ENCODE data around the gene CD209.

DNA sequence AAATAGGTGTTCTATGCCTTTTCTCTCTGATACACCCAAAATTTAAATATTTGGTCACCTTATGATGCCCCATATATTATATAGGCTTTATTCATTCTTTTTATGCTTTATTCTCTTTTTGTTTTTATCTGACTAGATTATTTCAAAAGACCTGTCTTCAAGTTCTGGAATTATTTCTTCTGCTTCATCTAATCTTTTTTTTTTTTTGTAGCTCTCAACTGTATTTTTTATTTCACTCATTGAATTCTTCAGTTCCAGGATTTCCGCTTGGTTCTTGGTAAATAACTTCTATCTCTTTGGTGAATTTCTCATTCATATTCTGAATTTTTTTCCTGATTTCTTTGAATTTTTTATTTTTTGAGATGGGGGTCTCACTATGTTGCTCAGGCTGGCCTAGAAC is 11.8 kb upstream of the CD209 start:
- TF ChIP-seq, protein P1, sequence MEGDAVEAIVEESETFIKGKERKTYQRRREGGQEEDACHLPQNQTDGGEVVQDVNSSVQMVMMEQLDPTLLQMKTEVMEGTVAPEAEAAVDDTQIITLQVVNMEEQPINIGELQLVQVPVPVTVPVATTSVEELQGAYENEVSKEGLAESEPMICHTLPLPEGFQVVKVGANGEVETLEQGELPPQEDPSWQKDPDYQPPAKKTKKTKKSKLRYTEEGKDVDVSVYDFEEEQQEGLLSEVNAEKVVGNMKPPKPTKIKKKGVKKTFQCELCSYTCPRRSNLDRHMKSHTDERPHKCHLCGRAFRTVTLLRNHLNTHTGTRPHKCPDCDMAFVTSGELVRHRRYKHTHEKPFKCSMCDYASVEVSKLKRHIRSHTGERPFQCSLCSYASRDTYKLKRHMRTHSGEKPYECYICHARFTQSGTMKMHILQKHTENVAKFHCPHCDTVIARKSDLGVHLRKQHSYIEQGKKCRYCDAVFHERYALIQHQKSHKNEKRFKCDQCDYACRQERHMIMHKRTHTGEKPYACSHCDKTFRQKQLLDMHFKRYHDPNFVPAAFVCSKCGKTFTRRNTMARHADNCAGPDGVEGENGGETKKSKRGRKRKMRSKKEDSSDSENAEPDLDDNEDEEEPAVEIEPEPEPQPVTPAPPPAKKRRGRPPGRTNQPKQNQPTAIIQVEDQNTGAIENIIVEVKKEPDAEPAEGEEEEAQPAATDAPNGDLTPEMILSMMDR (IDR thresholded peaks at IDR 0.05; ENCODE audit: control extremely low read depth in 1 of 3, insufficient read depth in 1 of 3, low read depth in 1 of 3, low read length in 3 of 3) = no peak
- TF ChIP-seq BACH1 (IDR thresholded peaks at IDR 0.05; ENCODE audit: low read length) = no peak
- no peak for TF ChIP-seq CREB1 (IDR thresholded peaks at IDR 0.05)
- TF ChIP-seq, protein P2, sequence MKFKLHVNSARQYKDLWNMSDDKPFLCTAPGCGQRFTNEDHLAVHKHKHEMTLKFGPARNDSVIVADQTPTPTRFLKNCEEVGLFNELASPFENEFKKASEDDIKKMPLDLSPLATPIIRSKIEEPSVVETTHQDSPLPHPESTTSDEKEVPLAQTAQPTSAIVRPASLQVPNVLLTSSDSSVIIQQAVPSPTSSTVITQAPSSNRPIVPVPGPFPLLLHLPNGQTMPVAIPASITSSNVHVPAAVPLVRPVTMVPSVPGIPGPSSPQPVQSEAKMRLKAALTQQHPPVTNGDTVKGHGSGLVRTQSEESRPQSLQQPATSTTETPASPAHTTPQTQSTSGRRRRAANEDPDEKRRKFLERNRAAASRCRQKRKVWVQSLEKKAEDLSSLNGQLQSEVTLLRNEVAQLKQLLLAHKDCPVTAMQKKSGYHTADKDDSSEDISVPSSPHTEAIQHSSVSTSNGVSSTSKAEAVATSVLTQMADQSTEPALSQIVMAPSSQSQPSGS (IDR thresholded peaks at IDR 0.05; ENCODE audit: low read length) = no peak
- no peak for TF ChIP-seq USF2 (IDR thresholded peaks at IDR 0.05; ENCODE audit: low read length)
- TF ChIP-seq CEBPB (IDR thresholded peaks at IDR 0.05; ENCODE audit: low read depth, low read length) = no peak
- TF ChIP-seq, protein P3, sequence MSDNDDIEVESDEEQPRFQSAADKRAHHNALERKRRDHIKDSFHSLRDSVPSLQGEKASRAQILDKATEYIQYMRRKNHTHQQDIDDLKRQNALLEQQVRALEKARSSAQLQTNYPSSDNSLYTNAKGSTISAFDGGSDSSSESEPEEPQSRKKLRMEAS (IDR thresholded peaks at IDR 0.05) = no peak
- TF ChIP-seq SIX5 (IDR thresholded peaks at IDR 0.05; ENCODE audit: low read depth, low read length) = no peak
- no peak for TF ChIP-seq EZH2 (IDR thresholded peaks at IDR 0.05; ENCODE audit: low read depth, low read length, severe bottlenecking)
- TF ChIP-seq POLR2A (IDR thresholded peaks at IDR 0.05; ENCODE audit: control extremely low read depth in 1 of 2, low read depth in 2 of 2, low read length in 2 of 2) = no peak
- no peak for TF ChIP-seq GABPA (IDR thresholded peaks at IDR 0.05; ENCODE audit: borderline replicate concordance, insufficient read depth, low read length)

All from H1 (cell line).